GM13976 (cell line): ENCODE data around the gene CRAMP1.

Experiments
- DNase-seq: peaks from one replicate; pipeline ENCODE4 v3.0.0; 2012; ENCODE audit warnings: low spot score
- CTCF ChIP-seq: IDR thresholded peaks from 2 replicates; pipeline ENCODE4 v1.5.1; 2012; ENCODE audit warnings: borderline replicate concordance, mild to moderate bottlenecking; ENCODE audit not compliant: insufficient read depth; ENCODE audit errors: extremely low read depth, missing control alignments, control extremely low read depth
- in situ Hi-C: fragments of 300-500 bp; cut with MboI; formaldehyde crosslinking; loops from one replicate; pipeline ENCODE4 v1.12.0; 2022; ENCODE audit warnings: low sequenced_read_pairs, mixed read lengths, inconsistent platforms; ENCODE audit not compliant: unreplicated experiment

Gene CRAMP1

GRCh38 chr16:1705688-1706385, 93.7 kb downstream of the CRAMP1 start, which contains the start of gene MAPK8IP3:
Gene MAPK8IP3, plus strand, starts transcription at chr16:1706195. Its CDS starts 145 bp downstream, at chr16:1706340.
- peak; percentile 100 for TF ChIP-seq CTCF
- in situ Hi-C loops = no loop called here
- DNase-seq = peak; percentile 99

- in situ Hi-C loops = no loop called here
- peak; percentile 71 for DNase-seq
- no peak for TF ChIP-seq CTCF
Observed at GRCh38 chr16:1706386-1707192, 94.4 kb downstream of the CRAMP1 start.

GRCh38 chr16:1707193-1707790, 95.1 kb downstream of the CRAMP1 start:
- in situ Hi-C loops = no loop called here
- TF ChIP-seq CTCF = no peak
- peak; percentile 48 for DNase-seq

- in situ Hi-C loops = no loop called here
- DNase-seq = no peak
- no peak for TF ChIP-seq CTCF
Observed at GRCh38 chr16:1708083-1708767, 96.1 kb downstream of the CRAMP1 start.

GRCh38 chr16:1708768-1709180, 96.6 kb downstream of the CRAMP1 start:
- TF ChIP-seq CTCF = no peak
- in situ Hi-C loops = no loop called here
- no peak for DNase-seq

GRCh38 chr16:1709356-1709755, 97.2 kb downstream of the CRAMP1 start:
- in situ Hi-C loops = no loop called here
- no peak for TF ChIP-seq CTCF

More at GRCh38 chr16:1709356-1709755, 97.2 kb downstream of the CRAMP1 start:
- DNase-seq = no peak
